Thyroid gland (tissue), 4 donors: ENCODE measurements around the gene FAM78A.

Experiments
- CTCF ChIP-seq, 6 experiments: fragments of 200-600 bp in 3 of 6; fragments of 450-650 bp in 3 of 6; sonication (generic) in 3 of 6; IDR thresholded peaks; one replicate each; pipeline ENCODE4 v1.5.1; 2016 to 2019; ENCODE audit warnings: antibody characterized with exemption in 6 of 6, mild to moderate bottlenecking in 2 of 6, inconsistent platforms in 1 of 6, moderate library complexity in 1 of 6
- POLR2A ChIP-seq, 2 donors: fragments of 450-650 bp; IDR thresholded peaks; one replicate each; pipeline ENCODE4 v1.6.1; 2017; ENCODE audit warnings: antibody characterized with exemption in 2 of 2, mild to moderate bottlenecking in 2 of 2, moderate library complexity in 1 of 2

- TF ChIP-seq CTCF (IDR thresholded peaks at IDR 0.05) (no peak), POLR2A (IDR thresholded peaks at IDR 0.05) (no peak)
These were observed 3.0 kb downstream of the FAM78A start for GRCh38 chr9:131273146-131273855.
